T-helper 17 cell (primary cell): ENCODE measurements around the gene CIB2. TPM values are rescaled to one million over a fixed set of nuclear protein-coding genes. Genes with fewer than 3 reads are reported as not detected.

Source experiments
- ATAC-seq: fragments of 150-1000 bp; cut with Tn5 transposase; 2 replicates; pipeline ENCODE4 v1.10.0; 2021; ENCODE audit warnings: mild to moderate bottlenecking, moderate library complexity
- DNase-seq, 3 donors: peaks; one replicate each; pipeline versions ENCODE4 v3.0.0 to v3.0.0-alpha.2; 2020 to 2021
- H3K9me3 ChIP-seq: one replicate; pipeline ENCODE4 v1.7.0; 2013; ENCODE audit warnings: low read length, mild to moderate bottlenecking; ENCODE audit not compliant: control insufficient read depth, poor library complexity, severe bottlenecking
- H3K27ac Mint-ChIP-seq: one replicate; pipeline ENCODE4 v1.8.0; 2022; ENCODE audit warnings: mild to moderate bottlenecking, moderate library complexity, mixed read lengths
- H3K27me3 Mint-ChIP-seq: one replicate; pipeline ENCODE4 v1.8.0; 2022; ENCODE audit warnings: mixed read lengths
- H3K36me3 Mint-ChIP-seq: one replicate; pipeline ENCODE4 v1.8.0; 2022; ENCODE audit warnings: low read depth, mixed read lengths
- H3K4me1 Mint-ChIP-seq: one replicate; pipeline ENCODE4 v1.8.0; 2022; ENCODE audit warnings: mild to moderate bottlenecking, mixed read lengths
- H3K4me3 Mint-ChIP-seq: one replicate; pipeline ENCODE4 v1.8.0; 2022; ENCODE audit warnings: mild to moderate bottlenecking, moderate library complexity, mixed read lengths
- total RNA-seq, 4 donors: library from RNA in 2 of 4; stranded (reverse) in 2 of 4; gene quantifications; one replicate each; pipeline ENCODE4 v1.2.3 and lab custom pipeline; 2022 to 2026

CIB2 gene
- total RNA-seq (under 1 TPM; 0.63 to 0.65 TPM), total RNA-seq (lab: John Stamatoyannopoulos, UW) (0.58 to 0.60 reads per million in 2 donors)

DNA sequence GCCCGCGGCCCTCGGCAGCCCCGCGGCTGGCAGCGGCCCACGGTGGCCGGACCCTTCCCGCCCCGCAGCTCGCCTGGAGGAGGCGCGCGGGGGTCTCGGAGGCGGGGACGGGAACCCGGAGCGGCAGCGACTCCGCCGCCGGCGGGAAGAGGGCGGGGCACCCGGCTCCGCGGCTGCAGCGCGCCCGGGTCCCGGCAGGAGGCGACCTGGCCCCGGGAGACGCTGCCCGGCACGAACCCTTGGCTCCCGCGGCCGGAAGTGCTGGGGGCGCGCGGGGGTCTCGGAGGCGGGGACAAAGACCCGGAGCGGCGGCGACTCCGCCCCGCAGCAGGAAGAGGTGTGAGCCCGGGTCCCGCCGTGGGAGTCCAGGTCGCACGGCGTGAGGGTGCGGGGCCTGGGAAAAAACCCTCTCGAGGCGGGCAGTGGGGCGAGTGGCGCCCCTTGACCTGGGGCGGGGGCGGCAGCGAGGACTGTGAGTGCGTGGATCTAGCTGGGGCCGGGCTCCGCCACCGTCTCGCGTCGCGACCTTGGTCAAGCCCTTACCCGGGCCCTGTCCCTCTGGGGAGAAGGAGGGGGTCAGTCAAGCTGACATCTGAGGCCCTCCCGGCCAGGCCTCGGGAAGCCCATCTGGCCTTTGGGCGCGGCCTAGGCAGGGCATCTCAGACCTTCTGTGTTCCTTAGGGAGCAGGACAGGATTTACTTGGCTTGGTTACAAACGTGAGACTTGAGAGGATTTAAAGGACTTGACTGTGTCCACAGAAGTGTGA lies at the start of gene CIB2:
TSS of gene CIB2 (minus strand) at position 151 of the 767 bp plus-strand sequence. CDS start 230 bp downstream, outside the sequence.
- no peaks in the 10 kb centered on the region for H3K27me3 Mint-ChIP-seq
- ATAC-seq: peak; percentile 90
- H3K36me3 Mint-ChIP-seq: no peaks in the 10 kb centered on the region
- H3K4me3 Mint-ChIP-seq: peak within 1 kb of the TSS; percentile 90
- peak; percentile 63 to 78 (median 77) for DNase-seq
- H3K9me3 ChIP-seq: no peaks in the 10 kb centered on the region
- H3K27ac Mint-ChIP-seq: peak within 1 kb of the TSS; percentile 89
- peaks cover 23% of the 10 kb centered on the region for H3K4me1 Mint-ChIP-seq

DNA sequence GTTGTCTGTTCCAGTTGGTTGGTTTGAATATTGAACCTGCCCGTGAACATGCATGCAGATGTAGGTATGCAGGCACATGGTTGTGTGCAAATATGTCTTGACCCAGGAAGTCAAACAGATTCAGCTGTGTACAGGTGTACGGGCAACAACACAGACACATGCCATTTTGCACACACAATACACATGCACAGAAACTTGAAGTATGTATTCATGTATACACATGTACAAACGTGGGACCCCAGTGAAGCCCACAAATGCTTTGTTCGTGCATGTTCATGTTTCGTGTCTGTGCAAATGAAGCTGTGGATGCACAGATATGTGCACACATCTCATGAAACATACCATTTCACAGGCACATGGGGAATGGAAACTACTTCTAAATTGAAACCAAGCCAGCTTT lies 48.7 kb upstream of the CIB2 start:
- no peak overlapping the region for H3K27ac Mint-ChIP-seq
- no peak for DNase-seq
- no peaks in the 10 kb centered on the region for H3K9me3 ChIP-seq
- peaks cover 8% of the 10 kb centered on the region for H3K27me3 Mint-ChIP-seq
- no peak for ATAC-seq
- peaks cover 4% of the 10 kb centered on the region for H3K36me3 Mint-ChIP-seq
- H3K4me1 Mint-ChIP-seq: peaks cover 6% of the 10 kb centered on the region
- H3K4me3 Mint-ChIP-seq: no peak overlapping the region

DNA sequence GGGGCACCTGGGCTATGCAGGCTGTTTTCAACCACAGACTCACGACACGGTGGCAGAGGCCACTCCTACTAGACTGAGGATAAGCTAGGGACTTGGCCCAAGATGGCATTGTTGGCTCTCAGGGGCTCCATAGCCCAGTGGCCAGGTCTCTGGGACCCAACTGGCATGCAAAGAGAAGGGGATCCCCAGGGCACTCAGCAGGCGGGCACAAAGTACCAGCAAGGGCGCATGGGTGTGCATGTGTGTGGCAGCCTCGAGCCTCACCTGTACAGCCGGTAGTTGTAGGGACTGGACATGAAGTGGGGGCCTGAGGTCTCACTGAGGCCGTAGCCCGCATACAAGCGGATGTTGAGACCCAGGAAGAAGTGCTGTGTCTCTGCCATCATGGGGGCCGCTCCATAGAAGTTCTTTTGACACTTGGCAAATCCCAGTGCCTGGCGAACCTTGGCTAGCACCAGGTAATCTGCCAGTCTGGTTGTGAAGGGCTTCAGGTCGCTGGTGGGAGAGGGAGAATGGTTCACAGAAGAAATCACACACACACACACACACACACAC lies 48.1 kb upstream of the CIB2 start:
- no peak overlapping the region for H3K27ac Mint-ChIP-seq
- no peaks in the 10 kb centered on the region for H3K9me3 ChIP-seq
- peaks cover 6% of the 10 kb centered on the region for H3K36me3 Mint-ChIP-seq
- DNase-seq: no peak
- H3K27me3 Mint-ChIP-seq: peaks cover 8% of the 10 kb centered on the region
- peaks cover 12% of the 10 kb centered on the region for H3K4me1 Mint-ChIP-seq
- H3K4me3 Mint-ChIP-seq: no peak overlapping the region
- ATAC-seq: no peak

DNA sequence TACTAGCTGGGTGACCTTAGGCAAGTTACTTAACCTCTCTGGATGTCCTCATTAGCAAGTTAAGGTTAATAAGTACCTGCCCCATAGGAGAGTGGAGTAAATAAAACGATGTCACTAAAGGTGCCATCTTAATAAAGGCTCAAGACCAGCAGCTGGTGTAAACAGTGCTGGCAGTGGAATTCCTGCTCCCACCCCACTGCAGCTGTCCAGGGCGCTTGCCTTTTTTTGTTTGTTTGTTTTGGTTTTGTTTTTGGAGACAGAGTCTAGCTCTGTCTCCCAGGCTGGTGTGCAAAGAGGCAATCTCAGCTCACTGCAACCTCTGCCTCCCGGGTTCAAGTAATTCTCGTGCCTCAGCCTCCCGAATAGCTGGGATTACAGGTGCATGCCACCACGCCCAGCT lies 46.8 kb upstream of the CIB2 start:
- Mint-ChIP-seq H3K27me3 (peaks cover 6% of the 10 kb centered on the region), H3K4me1 (peaks cover 21% of the 10 kb centered on the region), H3K27ac (no peak overlapping the region), H3K4me3 (no peak overlapping the region), H3K36me3 (peaks cover 4% of the 10 kb centered on the region)
- DNase-seq: no peak
- ATAC-seq: no peak
- H3K9me3 ChIP-seq: no peaks in the 10 kb centered on the region

DNA sequence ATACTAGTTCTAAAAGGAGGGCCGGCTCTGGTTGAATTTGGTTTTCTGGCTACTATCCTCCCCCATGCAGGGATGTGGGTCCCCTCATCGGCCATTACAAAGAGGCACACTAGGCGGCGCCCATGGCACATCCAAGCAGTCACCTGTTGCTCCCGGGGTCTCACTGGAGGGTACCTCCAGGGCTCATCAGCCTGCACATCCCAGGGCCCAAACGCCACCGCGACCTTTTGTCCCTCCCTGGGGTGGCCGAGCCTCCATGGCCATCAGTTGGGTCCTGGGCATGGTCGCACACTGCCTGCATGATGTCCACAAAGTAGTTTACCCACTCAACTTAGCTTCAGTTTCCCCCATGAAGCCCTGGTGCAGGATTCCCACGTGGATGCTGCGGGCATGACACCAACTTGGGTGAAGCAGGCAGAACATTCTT lies 46.2 kb upstream of the CIB2 start:
- peaks cover 21% of the 10 kb centered on the region for H3K4me1 Mint-ChIP-seq
- H3K4me3 Mint-ChIP-seq: no peak overlapping the region
- H3K36me3 Mint-ChIP-seq: peaks cover 2% of the 10 kb centered on the region
- DNase-seq (no peak), ATAC-seq (peak; percentile 53)
- no peaks in the 10 kb centered on the region for H3K9me3 ChIP-seq
- no peak overlapping the region for H3K27ac Mint-ChIP-seq
- no peaks in the 10 kb centered on the region for H3K27me3 Mint-ChIP-seq

DNA sequence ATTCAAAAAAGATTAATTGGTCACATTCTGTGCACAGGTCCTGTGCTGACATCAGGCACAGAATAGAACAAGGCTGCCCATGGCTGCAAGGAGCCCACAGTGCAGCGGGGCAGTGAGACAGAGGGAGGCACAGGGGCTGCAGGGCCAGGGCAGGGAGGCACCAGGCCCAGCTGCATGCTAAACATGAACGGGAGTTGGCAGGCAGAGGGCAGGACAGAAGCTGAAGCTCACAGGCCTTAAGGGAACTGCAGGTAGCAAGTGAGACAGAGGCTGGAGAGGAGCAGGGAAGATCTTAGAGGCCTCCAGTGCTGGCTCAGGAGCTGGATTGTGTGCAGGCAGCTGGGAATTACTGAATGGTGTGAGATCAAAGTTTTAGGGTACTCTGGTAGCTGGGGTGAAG lies 44.1 kb upstream of the CIB2 start:
- no peak overlapping the region for H3K4me3 Mint-ChIP-seq
- no peaks in the 10 kb centered on the region for H3K27me3 Mint-ChIP-seq
- no peak overlapping the region for H3K27ac Mint-ChIP-seq
- no peak for ATAC-seq
- H3K4me1 Mint-ChIP-seq: peaks cover 21% of the 10 kb centered on the region
- DNase-seq: no peak
- peaks cover 2% of the 10 kb centered on the region for H3K36me3 Mint-ChIP-seq
- H3K9me3 ChIP-seq: no peaks in the 10 kb centered on the region

DNA sequence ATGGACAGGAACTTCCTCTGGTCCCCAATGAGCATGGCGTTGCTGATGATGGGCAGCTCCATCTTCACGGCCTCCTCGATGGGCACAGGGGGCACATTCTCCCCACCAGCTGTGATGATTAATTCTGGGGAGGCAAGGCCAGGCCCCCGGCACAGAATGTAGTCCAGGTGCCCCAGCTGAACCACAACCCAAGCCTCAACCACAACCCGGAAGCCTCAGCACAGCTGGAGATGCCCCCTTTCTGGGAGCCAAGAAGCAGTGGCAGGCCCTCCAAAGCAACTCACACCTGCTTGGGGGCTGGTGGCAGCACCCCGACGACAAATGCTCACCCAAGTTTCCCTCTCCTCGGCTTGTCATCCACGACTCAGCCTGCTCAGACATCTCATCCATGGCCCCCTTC lies 43.2 kb upstream of the CIB2 start:
- Mint-ChIP-seq H3K4me3 (no peak overlapping the region), H3K36me3 (peaks cover 4% of the 10 kb centered on the region), H3K27ac (no peak overlapping the region), H3K4me1 (peaks cover 21% of the 10 kb centered on the region), H3K27me3 (no peaks in the 10 kb centered on the region)
- DNase-seq (no peak), ATAC-seq (no peak)
- no peaks in the 10 kb centered on the region for H3K9me3 ChIP-seq

DNA sequence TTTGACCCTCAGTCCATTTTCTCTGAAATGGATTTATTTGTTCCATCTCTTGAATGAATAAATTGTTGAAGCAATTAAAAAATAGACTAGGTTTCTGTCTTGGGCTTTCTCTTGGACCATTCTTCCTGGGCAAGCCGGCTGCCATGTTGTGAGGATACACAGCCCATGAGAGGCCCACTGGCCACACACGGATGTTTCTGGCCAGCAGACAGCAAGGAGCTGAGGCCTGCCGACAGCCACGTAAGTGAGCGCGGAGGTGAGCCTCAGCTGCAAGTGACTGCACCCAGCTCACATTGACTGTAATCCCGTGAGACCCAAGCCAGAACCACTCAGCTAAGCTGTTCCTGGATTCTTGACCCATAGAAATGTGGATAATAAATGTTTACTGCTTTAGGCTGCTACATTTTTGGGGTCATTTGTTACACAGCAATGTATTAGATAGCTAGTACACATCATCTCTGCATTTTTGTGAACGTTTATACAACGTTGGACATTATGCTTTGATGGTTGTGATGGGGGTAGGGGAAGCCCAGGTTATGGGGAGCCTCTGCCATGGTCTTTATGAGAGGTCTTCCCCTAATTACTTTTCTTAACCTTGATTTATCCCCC lies 40.7 kb upstream of the CIB2 start:
- H3K4me1 Mint-ChIP-seq: peaks cover 29% of the 10 kb centered on the region
- H3K4me3 Mint-ChIP-seq: no peak overlapping the region
- ATAC-seq (no peak), DNase-seq (no peak)
- no peaks in the 10 kb centered on the region for H3K9me3 ChIP-seq
- H3K27ac Mint-ChIP-seq: no peak overlapping the region
- H3K27me3 Mint-ChIP-seq: no peaks in the 10 kb centered on the region
- peaks cover 4% of the 10 kb centered on the region for H3K36me3 Mint-ChIP-seq

DNA sequence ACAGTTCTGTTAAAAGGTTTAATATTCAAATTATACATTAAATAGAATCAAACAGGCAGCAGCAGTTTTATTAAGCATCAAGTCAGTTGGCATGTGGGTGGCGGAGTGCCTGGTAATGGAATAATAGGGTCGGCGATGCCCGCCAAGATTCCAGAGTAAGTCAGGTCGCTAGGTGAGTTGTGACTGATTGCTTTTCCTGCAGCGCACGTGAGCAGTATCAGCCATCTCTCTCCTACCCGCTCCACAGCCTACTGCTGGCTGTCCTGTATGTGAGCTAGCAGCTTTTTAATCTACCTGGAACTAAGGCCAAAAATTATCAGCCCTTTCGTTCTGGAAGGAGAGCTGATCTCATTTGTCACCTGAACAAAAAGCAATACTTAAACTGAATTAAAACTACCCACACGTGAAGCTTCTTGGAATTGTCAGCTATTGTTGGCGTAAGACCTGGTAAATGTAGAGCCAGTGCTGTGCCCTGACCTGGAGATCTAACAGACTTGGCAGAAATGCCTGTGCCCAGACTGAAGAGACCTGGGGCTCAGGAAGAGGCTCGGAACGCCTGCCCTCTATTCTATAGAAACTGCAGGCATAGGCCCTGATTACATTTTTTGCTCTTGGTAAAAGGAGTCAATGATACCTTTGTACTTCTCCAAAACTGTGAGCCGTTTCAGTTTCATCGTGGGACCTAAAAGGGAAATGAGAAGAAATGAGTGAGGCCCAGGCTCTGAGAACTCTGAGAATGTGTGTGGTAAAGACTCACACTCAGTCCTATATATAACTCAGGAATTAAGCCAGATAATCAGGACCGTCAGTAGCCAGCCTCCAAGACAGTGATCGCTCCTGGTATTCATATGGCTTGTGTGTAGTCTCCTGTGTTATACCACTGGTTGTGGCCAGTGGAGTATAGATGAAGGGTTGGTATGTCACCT lies 39.9 kb upstream of the CIB2 start:
- DNase-seq: no peak
- no peak overlapping the region for H3K4me3 Mint-ChIP-seq
- peak; percentile 53 for ATAC-seq
- no peaks in the 10 kb centered on the region for H3K9me3 ChIP-seq
- H3K27me3 Mint-ChIP-seq: no peaks in the 10 kb centered on the region
- no peak overlapping the region for H3K27ac Mint-ChIP-seq
- peaks cover 5% of the 10 kb centered on the region for H3K36me3 Mint-ChIP-seq
- H3K4me1 Mint-ChIP-seq: peaks cover 31% of the 10 kb centered on the region

DNA sequence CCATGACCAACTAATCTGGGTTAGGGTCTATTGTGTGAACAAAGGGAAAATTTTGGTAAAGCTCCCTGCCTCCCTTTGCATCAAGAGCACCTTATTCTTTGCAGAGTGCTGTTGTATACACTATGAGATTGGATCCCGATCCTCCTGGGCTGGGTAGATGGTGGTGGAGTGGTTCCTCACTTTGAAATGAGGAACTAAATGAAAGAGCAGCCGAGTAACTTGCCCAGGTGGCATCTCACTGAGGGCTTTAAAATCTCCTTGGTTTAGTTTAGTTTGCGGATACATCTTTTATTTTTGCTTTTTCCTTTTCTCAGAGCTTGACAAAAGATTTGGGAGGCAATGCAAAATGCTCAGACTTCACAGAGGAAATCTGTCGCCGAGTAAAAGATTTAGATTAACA lies 37.4 kb upstream of the CIB2 start:
- Mint-ChIP-seq H3K27ac (no peak overlapping the region), H3K36me3 (peaks cover 7% of the 10 kb centered on the region), H3K4me3 (no peak overlapping the region), H3K4me1 (peaks cover 14% of the 10 kb centered on the region), H3K27me3 (no peaks in the 10 kb centered on the region)
- no peaks in the 10 kb centered on the region for H3K9me3 ChIP-seq
- no peak for ATAC-seq
- DNase-seq: no peak

DNA sequence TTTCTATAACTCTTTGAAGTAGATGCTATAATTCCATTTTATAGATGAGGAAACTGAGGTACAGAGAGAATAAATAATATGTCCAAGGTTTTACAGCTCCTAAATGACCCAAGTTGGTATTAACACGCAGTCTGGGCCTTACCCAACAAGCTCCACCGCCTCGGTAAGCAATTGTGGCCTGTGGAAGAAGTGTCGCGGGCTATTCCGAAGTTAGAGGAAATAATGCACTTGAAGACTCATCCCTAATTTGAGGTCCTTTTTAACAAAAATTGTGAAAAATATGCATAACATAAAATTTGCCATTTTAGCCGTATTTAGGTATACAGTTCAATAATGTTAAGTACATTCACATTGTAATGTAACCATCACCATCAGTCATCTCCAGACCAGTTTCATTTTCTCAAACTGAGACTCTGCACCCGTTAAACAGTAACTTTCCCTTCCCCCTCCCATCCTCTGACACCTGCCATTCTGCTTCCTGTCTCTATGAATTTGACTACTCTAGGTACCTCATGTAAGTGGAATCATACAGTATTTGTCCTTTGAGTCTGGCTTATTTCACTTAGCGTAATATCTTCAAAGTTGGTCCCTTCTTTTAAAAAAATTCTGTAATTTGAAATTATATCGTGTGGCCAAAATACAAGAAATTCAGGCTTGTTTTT lies 36.1 kb upstream of the CIB2 start:
- peaks cover 11% of the 10 kb centered on the region for H3K4me1 Mint-ChIP-seq
- peak overlapping the region; percentile 25 for H3K4me3 Mint-ChIP-seq
- H3K9me3 ChIP-seq: no peaks in the 10 kb centered on the region
- peak; percentile 75 for ATAC-seq
- H3K27me3 Mint-ChIP-seq: no peaks in the 10 kb centered on the region
- H3K27ac Mint-ChIP-seq: peak overlapping the region; percentile 21
- DNase-seq: no peak
- H3K36me3 Mint-ChIP-seq: peaks cover 7% of the 10 kb centered on the region

DNA sequence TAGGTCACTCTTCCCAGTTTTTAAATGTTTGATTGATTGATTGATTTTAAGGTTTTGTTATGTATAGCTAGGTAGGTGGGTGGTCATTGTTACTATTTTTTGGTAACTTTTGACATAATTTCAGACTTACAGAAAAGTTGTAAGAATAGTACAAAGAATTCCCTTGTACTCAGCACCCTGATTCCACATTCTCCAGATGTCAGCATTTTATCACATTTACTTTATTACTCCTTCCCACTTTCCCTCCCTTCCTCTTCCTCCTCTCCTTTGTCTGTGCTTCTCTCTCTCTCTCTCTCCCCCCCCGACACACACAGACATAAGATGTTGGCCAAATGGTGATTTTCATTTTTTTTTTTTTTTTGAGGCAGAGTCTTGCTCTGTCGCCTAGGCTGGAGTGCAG lies 32.8 kb upstream of the CIB2 start:
- H3K27ac Mint-ChIP-seq: no peak overlapping the region
- no peak for DNase-seq
- H3K4me3 Mint-ChIP-seq: no peak overlapping the region
- H3K4me1 Mint-ChIP-seq: peaks cover 11% of the 10 kb centered on the region
- H3K27me3 Mint-ChIP-seq: no peaks in the 10 kb centered on the region
- H3K36me3 Mint-ChIP-seq: peaks cover 4% of the 10 kb centered on the region
- no peaks in the 10 kb centered on the region for H3K9me3 ChIP-seq
- no peak for ATAC-seq
